Heart left ventricle (tissue), 16 donors: Measurements from ENCODE around the gene IFT74. TPM values are rescaled to one million over a fixed set of nuclear protein-coding genes. Genes with fewer than 3 reads are reported as not detected.

Experiments
- ATAC-seq, 4 donors: fragments of 200-7000 bp; cut with Tn5 transposase; one replicate each; pipeline ENCODE4 v1.9.1; 2020 to 2022; ENCODE audit warnings: moderate library complexity in 4 of 4, mild to moderate bottlenecking in 3 of 4, moderate number of reproducible peaks in 1 of 4
- DNase-seq, 5 donors: peaks; one replicate each; pipeline ENCODE4 v3.0.0-alpha.2; 2020
- H3K27ac ChIP-seq, 12 donors: fragments of 200-600 bp; sonication (generic) in 4 of 12; one replicate each; pipeline versions ENCODE4 v1.5.0 to v1.8.0; 2016 to 2022; ENCODE audit warnings: mild to moderate bottlenecking in 2 of 12
- H3K27me3 ChIP-seq, 9 donors: fragments of 200-600 bp; sonication (generic) in 2 of 9; one replicate each; pipeline versions ENCODE4 v1.5.1 to v1.8.0; 2016 to 2022; ENCODE audit warnings: mild to moderate bottlenecking in 3 of 9
- H3K36me3 ChIP-seq, 9 donors: fragments of 200-600 bp; sonication (generic) in 2 of 9; one replicate each; pipeline versions ENCODE4 v1.5.0 to v1.8.0; 2018 to 2022; ENCODE audit warnings: mild to moderate bottlenecking in 2 of 9
- H3K4me1 ChIP-seq, 12 donors: fragments of 200-600 bp; sonication (generic) in 4 of 12; one replicate each; pipeline versions ENCODE4 v1.5.0 to v1.8.0; 2016 to 2022; ENCODE audit warnings: mild to moderate bottlenecking in 3 of 12
- H3K4me3 ChIP-seq, 12 donors: fragments of 200-600 bp; sonication (generic) in 4 of 12; one replicate each; pipeline versions ENCODE4 v1.5.0 to v1.8.0; 2017 to 2022; ENCODE audit warnings: mild to moderate bottlenecking in 9 of 12, moderate library complexity in 4 of 12
- H3K9me3 ChIP-seq, 12 donors: fragments of 200-600 bp; sonication (generic) in 4 of 12; one replicate each; pipeline versions ENCODE4 v1.5.0 to v1.8.0; 2016 to 2022; ENCODE audit warnings: mild to moderate bottlenecking in 1 of 12
- CTCF ChIP-seq, 12 donors: fragments of 200-600 bp; sonication (generic) in 4 of 12; IDR thresholded peaks; one replicate each; pipeline versions ENCODE4 v1.5.0 to v1.8.0; 2018 to 2022; ENCODE audit warnings: antibody characterized with exemption in 12 of 12, mild to moderate bottlenecking in 5 of 12
- POLR2A ChIP-seq, 2 donors: fragments of 450-650 bp; IDR thresholded peaks; one replicate each; pipeline ENCODE4 v1.6.1; 2017; ENCODE audit warnings: antibody characterized with exemption in 2 of 2, mild to moderate bottlenecking in 2 of 2, moderate library complexity in 2 of 2
- WGBS, 4 donors: extraction: QIAGEN DNeasy Blood & Tissue Kit in 2 of 4; methylation state at CpG; one replicate each; pipeline versions ENCODE4 v1.1.5 to v1.1.7; 2013 to 2018; 5-methylcytosine and 5-hydroxymethylcytosine counted together
- intact Hi-C, 10 donors: fragments of 100-400 bp; cut with DNase I; formaldehyde crosslinking; loops; one replicate each; pipeline versions ENCODE4 v1.11.1 to v1.14.2; 2022
- polyA plus RNA-seq, 2 donors: library from polyadenylated mRNA; stranded (reverse); fragments of 200-250 nt; gene quantifications; one replicate each; pipeline ENCODE4 v1.2.3, GENCODE V29; 2013
- total RNA-seq, 9 donors: library from RNA; depleted of rRNA in 2 of 9; stranded (reverse); fragments of >200 nt in 2 of 9; fragmentation: NEBNext Ultra II Directional in 3 of 9; extraction: Animal tissue kit (Norgen Biotek cat#: 25700) in 3 of 9; gene quantifications; one replicate each; pipeline versions ENCODE4 v1.1.0 to v1.2.4, GENCODE V29; 2016 to 2023
- donor health status: ischemic (EF 13 %, LVEDD 7.1; RV severe dilation, severe dysfunction).
- donor health status: healthy with polysubstance abuse.
- donor health status: DM: no; HTN: yes; CAD: no.
- donor health status: DM: no; HTN: no; CAD: no.
- donor health status: ischemic (EF 25% LVEDD 6.9; RV normal size, moderate dysfunction).
- donor health status: ischemic (EF 25% LVEDD 5.7; RV mildly dilated, moderate dysfunction).
- donor health status: healthy.
- donor health status: DM: yes; HTN: yes; CAD: no.
- donor health status: ischemic (EF 35%, LVEDD 5.7; RV mildly dilated, moderate dysfunction).
- donor health status: nonischemic (EF 11% LVEDD 7.7; RV severe dilation, severe dysfunction).
- donor health status: DM: yes; HTN: yes; CAD: no.
- donor health status: PGD.
- donor health status: ischemic (EF 29% LVEDD 5.4; RV normal size, mild dysfunction).
- donor health status: nonischemic (EF 23%, LVEDD 6.1; RV moderate dilation, normal function).

IFT74 gene
- total and polyA plus RNA-seq, 11 donors: 5.3 to 12.7 (median 9.6) TPM

GRCh38 chr9:27003426-27004077, 47.3 kb downstream of the IFT74 start:
- Histone ChIP-seq H3K4me3 (no peak overlapping the region), H3K4me1 (no peaks in the 10 kb centered on the region), H3K27ac (no peak overlapping the region), H3K9me3 (no peaks in the 10 kb centered on the region), H3K36me3 (peaks cover 0 to 5% (median 0%) of the 10 kb centered on the region in 9 donors), H3K27me3 (no peaks in the 10 kb centered on the region)
- DNase-seq (no peak), ATAC-seq (no peak)
- intact Hi-C loops: no loop called here
- TF ChIP-seq POLR2A (IDR thresholded peaks at IDR 0.05) (no peak), CTCF (IDR thresholded peaks at IDR 0.05) (no peak)
- WGBS, 4 donors: 97 to 98% (median 98%) methylated on average over 3 of the region's 3 CpGs

GRCh38 chr9:27005491-27005890, 49.3 kb downstream of the IFT74 start, which contains the start of gene LRRC19:
Gene LRRC19 (minus strand): TSS chr9:27005672. CDS start chr9:26999694, 5,978 bp downstream.
- H3K4me1 ChIP-seq: no peaks in the 10 kb centered on the region
- H3K36me3 ChIP-seq: peaks cover 0 to 14% (median 0%) of the 10 kb centered on the region in 9 donors
- H3K4me3 ChIP-seq: no peak within 1 kb of the TSS
- TF ChIP-seq CTCF (IDR thresholded peaks at IDR 0.05): no peak
- intact Hi-C loops: no loop called here
- DNase-seq: no peak
- no peaks in the 10 kb centered on the region for H3K27me3 ChIP-seq
- H3K9me3 ChIP-seq: no peaks in the 10 kb centered on the region
- H3K27ac ChIP-seq: no peak within 1 kb of the TSS
- ATAC-seq: no peak
- 92 to 97% (median 93%) methylated on average over 3 of the region's 3 CpGs for WGBS, 4 donors

- ATAC-seq (no peak), DNase-seq (no peak)
- Histone ChIP-seq H3K27me3 (no peaks in the 10 kb centered on the region), H3K27ac (no peak overlapping the region), H3K4me1 (no peaks in the 10 kb centered on the region), H3K4me3 (no peak overlapping the region), H3K36me3 (peaks cover 0 to 85% (median 30%) of the 10 kb centered on the region in 9 donors), H3K9me3 (peaks cover 0 to under 1% (median 0%) of the 10 kb centered on the region in 12 donors)
- intact Hi-C loops: no loop called here
- TF ChIP-seq CTCF (IDR thresholded peaks at IDR 0.05) (no peak), POLR2A (IDR thresholded peaks at IDR 0.05) (no peak)
Observed at GRCh38 chr9:27019589-27019988, 63.4 kb downstream of the IFT74 start.

GRCh38 chr9:27022920-27023319, 66.7 kb downstream of the IFT74 start:
- Histone ChIP-seq H3K9me3 (peaks cover 0 to 5% (median 0%) of the 10 kb centered on the region in 12 donors), H3K27me3 (no peaks in the 10 kb centered on the region), H3K27ac (no peak overlapping the region), H3K4me3 (no peak overlapping the region), H3K36me3 (peaks cover 0 to 56% (median 17%) of the 10 kb centered on the region in 9 donors), H3K4me1 (no peaks in the 10 kb centered on the region)
- TF ChIP-seq CTCF (IDR thresholded peaks at IDR 0.05) (no peak), POLR2A (IDR thresholded peaks at IDR 0.05) (no peak)
- 89 to 99% (median 97%) methylated on average over 5 of the region's 5 CpGs for WGBS, 4 donors
- no peak for DNase-seq
- ATAC-seq: no peak
- intact Hi-C loops: loop anchor here in 1 of 10 donors (10.0 kb wide), 1 partner anchor 532 kb away; no protein-coding TSS in a partner anchor
